Heart right ventricle (tissue), 16 donors: Measurements from ENCODE around the gene SLC26A8. TPM values are rescaled to one million over a fixed set of nuclear protein-coding genes. Genes with fewer than 3 reads are reported as not detected.

Experiments used
- ATAC-seq, 8 donors: fragments of 200-7000 bp; cut with Tn5 transposase; one replicate each; pipeline ENCODE4 v1.9.1; 2020; ENCODE audit warnings: mild to moderate bottlenecking in 8 of 8, moderate library complexity in 8 of 8, moderate number of reproducible peaks in 1 of 8
- DNase-seq, 2 donors: peaks; one replicate each; pipeline ENCODE4 v3.0.0-alpha.2; 2020
- H3K27ac ChIP-seq, 10 donors: fragments of 200-600 bp; sonication (generic) in 2 of 10; one replicate each; pipeline versions ENCODE4 v1.5.0 to v1.8.0; 2020 to 2022; ENCODE audit warnings: mild to moderate bottlenecking in 3 of 10
- H3K27me3 ChIP-seq, 7 donors: fragments of 200-600 bp; one replicate each; pipeline ENCODE4 v1.8.0; 2021 to 2022; ENCODE audit warnings: mild to moderate bottlenecking in 2 of 7
- H3K36me3 ChIP-seq, 9 donors: fragments of 200-600 bp; sonication (generic) in 1 of 9; one replicate each; pipeline versions ENCODE4 v1.5.0 to v1.8.0; 2020 to 2022; ENCODE audit warnings: mild to moderate bottlenecking in 2 of 9
- H3K4me1 ChIP-seq, 9 donors: fragments of 200-600 bp; sonication (generic) in 1 of 9; one replicate each; pipeline versions ENCODE4 v1.5.0 to v1.8.0; 2020 to 2022; ENCODE audit warnings: mild to moderate bottlenecking in 4 of 9
- H3K4me3 ChIP-seq, 10 donors: fragments of 200-600 bp; sonication (generic) in 2 of 10; one replicate each; pipeline versions ENCODE4 v1.5.0 to v1.8.0; 2020 to 2022; ENCODE audit warnings: mild to moderate bottlenecking in 7 of 10, moderate library complexity in 2 of 10
- H3K9me3 ChIP-seq, 11 donors: fragments of 200-600 bp in 10 of 11; sonication (generic) in 2 of 11; one replicate each; pipeline versions ENCODE4 v1.5.0 to v1.8.0; 2013 to 2022; ENCODE audit warnings: mild to moderate bottlenecking in 2 of 11, control low read depth in 1 of 11, moderate library complexity in 1 of 11
- WGBS, 2 donors: extraction: QIAGEN DNeasy Blood & Tissue Kit; methylation state at CpG; one replicate each; pipeline ENCODE4 v1.1.7; 2013; ENCODE audit warnings: inconsistent platforms in 1 of 2; 5-methylcytosine and 5-hydroxymethylcytosine counted together
- intact Hi-C, 10 donors: fragments of 100-400 bp; cut with DNase I; formaldehyde crosslinking; loops; one replicate each; pipeline versions ENCODE4 v1.11.1 to v1.14.2; 2022
- polyA plus RNA-seq, 2 donors: library from polyadenylated mRNA; stranded (reverse); fragments of 200-250 nt; gene quantifications; one replicate each; pipeline ENCODE4 v1.2.3, GENCODE V29; 2013
- total RNA-seq, 10 donors: library from RNA; stranded (reverse); fragmentation: NEBNext Ultra II Directional in 3 of 10; extraction: Animal tissue kit (Norgen Biotek cat#: 25700) in 3 of 10; gene quantifications; one replicate each; pipeline versions ENCODE4 v1.2.1 to v1.2.4, GENCODE V29; 2021 to 2023
- TF ChIP-seq, protein P1 (sequence below), 9 donors: fragments of 200-600 bp; sonication (generic) in 2 of 9; IDR thresholded peaks; one replicate each; pipeline versions ENCODE4 v1.5.0 to v1.8.0; 2021 to 2022; ENCODE audit warnings: antibody characterized with exemption in 9 of 9, mild to moderate bottlenecking in 5 of 9, moderate library complexity in 1 of 9
- donor health status: Arrhythmogenic right ventricular cardiomyopathy.
- donor health status: ischemic (EF 13 %, LVEDD 7.1; RV severe dilation, severe dysfunction).
- donor health status: healthy with polysubstance abuse.
- donor health status: DM: no; HTN: yes; CAD: no.
- donor health status: DM: no; HTN: no; CAD: no.
- donor health status: ischemic (EF 25% LVEDD 6.9; RV normal size, moderate dysfunction).
- donor health status: ischemic (EF 25% LVEDD 5.7; RV mildly dilated, moderate dysfunction).
- donor health status: healthy.
- donor health status: DM: yes; HTN: yes; CAD: no.
- donor health status: Ischemic cardiomyopathy.
- donor health status: ischemic (EF 35%, LVEDD 5.7; RV mildly dilated, moderate dysfunction).
- donor health status: nonischemic (EF 11% LVEDD 7.7; RV severe dilation, severe dysfunction).
- donor health status: DM: yes; HTN: yes; CAD: no.
- donor health status: PGD.
- donor health status: ischemic (EF 29% LVEDD 5.4; RV normal size, mild dysfunction).
- donor health status: nonischemic (EF 23%, LVEDD 6.1; RV moderate dilation, normal function).

SLC26A8 gene
- total and polyA plus RNA-seq, 12 donors, result 0.03 to 0.11 (median 0.10) TPM; not detected in 6

GRCh38 chr6:35895560-35895959 lies 128.9 kb downstream of the SLC26A8 start:
- Histone ChIP-seq H3K4me1 (peaks cover 0 to 4% (median 0%) of the 10 kb centered on the region in 9 donors), H3K27me3 (no peaks in the 10 kb centered on the region), H3K4me3 (no peak overlapping the region), H3K9me3 (no peaks in the 10 kb centered on the region), H3K36me3 (peaks cover 0 to 17% (median 0%) of the 10 kb centered on the region in 9 donors), H3K27ac (no peak overlapping the region)
- ATAC-seq (no peak), DNase-seq (no peak)
- intact Hi-C loops, result no loop called here
- 94 to 95% methylated on average over 3 of the region's 3 CpGs for WGBS, 2 donors
- TF ChIP-seq, protein P1, sequence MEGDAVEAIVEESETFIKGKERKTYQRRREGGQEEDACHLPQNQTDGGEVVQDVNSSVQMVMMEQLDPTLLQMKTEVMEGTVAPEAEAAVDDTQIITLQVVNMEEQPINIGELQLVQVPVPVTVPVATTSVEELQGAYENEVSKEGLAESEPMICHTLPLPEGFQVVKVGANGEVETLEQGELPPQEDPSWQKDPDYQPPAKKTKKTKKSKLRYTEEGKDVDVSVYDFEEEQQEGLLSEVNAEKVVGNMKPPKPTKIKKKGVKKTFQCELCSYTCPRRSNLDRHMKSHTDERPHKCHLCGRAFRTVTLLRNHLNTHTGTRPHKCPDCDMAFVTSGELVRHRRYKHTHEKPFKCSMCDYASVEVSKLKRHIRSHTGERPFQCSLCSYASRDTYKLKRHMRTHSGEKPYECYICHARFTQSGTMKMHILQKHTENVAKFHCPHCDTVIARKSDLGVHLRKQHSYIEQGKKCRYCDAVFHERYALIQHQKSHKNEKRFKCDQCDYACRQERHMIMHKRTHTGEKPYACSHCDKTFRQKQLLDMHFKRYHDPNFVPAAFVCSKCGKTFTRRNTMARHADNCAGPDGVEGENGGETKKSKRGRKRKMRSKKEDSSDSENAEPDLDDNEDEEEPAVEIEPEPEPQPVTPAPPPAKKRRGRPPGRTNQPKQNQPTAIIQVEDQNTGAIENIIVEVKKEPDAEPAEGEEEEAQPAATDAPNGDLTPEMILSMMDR (IDR thresholded peaks at IDR 0.05), result no peak

GRCh38 chr6:35894776-35895175 lies 129.7 kb downstream of the SLC26A8 start:
- ATAC-seq, result no peak
- H3K36me3 ChIP-seq, result peaks cover 0 to 25% (median 0%) of the 10 kb centered on the region in 9 donors
- H3K4me1 ChIP-seq, result peaks cover 0 to 4% (median 0%) of the 10 kb centered on the region in 9 donors
- intact Hi-C loops, result no loop called here
- 80 to 82% methylated on average over 2 of the region's 2 CpGs for WGBS, 2 donors
- H3K27ac ChIP-seq, result no peak overlapping the region
- TF ChIP-seq, protein P1 (IDR thresholded peaks at IDR 0.05), result no peak
- DNase-seq, result no peak
- H3K9me3 ChIP-seq, result no peaks in the 10 kb centered on the region
- no peak overlapping the region for H3K4me3 ChIP-seq
- no peaks in the 10 kb centered on the region for H3K27me3 ChIP-seq

Other genes with a start within 250 kb of the SLC26A8 start
- not detected for gene CLPSL2, start 248.0 kb downstream of the SLC26A8 start, total RNA-seq
- not detected for gene CLPSL2, start 248.0 kb downstream of the SLC26A8 start, polyA plus RNA-seq
- gene CLPSL1, start 243.6 kb downstream of the SLC26A8 start, total RNA-seq, result not detected
- gene CLPSL1, start 243.6 kb downstream of the SLC26A8 start, polyA plus RNA-seq, result not detected
- gene CLPS, start 227.3 kb downstream of the SLC26A8 start, total RNA-seq, result 1 to 10 TPM in 7 of 10 donors, not detected in 3; 1.9 to 4.2 (median 3.3) TPM
- under 1 TPM in 1 of 2 donors, not detected in 1; 0.81 TPM for gene CLPS, start 227.3 kb downstream of the SLC26A8 start, polyA plus RNA-seq
- gene LHFPL5, start 219.3 kb downstream of the SLC26A8 start, total RNA-seq, result not detected
- not detected for gene LHFPL5, start 219.3 kb downstream of the SLC26A8 start, polyA plus RNA-seq
- gene SRPK1, start 103.5 kb downstream of the SLC26A8 start, total RNA-seq, result 10 to 100 TPM; 13.8 to 25.6 (median 17.8) TPM
- 1 to 10 TPM; 6.0 to 6.6 TPM for gene SRPK1, start 103.5 kb downstream of the SLC26A8 start, polyA plus RNA-seq
- gene MAPK14, start 3.2 kb upstream of the SLC26A8 start, total RNA-seq, result 10 to 100 TPM; 25.0 to 38.1 (median 29.4) TPM
- 10 to 100 TPM in 1 of 2 donors, 1 to 10 TPM in 1; 9.2 to 18.2 TPM for gene MAPK14, start 3.2 kb upstream of the SLC26A8 start, polyA plus RNA-seq
- 1 to 10 TPM in 4 of 10 donors, under 1 TPM in 6; 0.11 to 5.0 (median 0.69) TPM for gene MAPK13, start 105.9 kb upstream of the SLC26A8 start, total RNA-seq
- gene MAPK13, start 105.9 kb upstream of the SLC26A8 start, polyA plus RNA-seq, result 1 to 10 TPM in 1 of 2 donors, under 1 TPM in 1; 0.95 to 1.3 TPM
- 10 to 100 TPM; 14.1 to 20.5 (median 16.2) TPM for gene BRPF3, start 172.1 kb upstream of the SLC26A8 start, total RNA-seq
- gene BRPF3, start 172.1 kb upstream of the SLC26A8 start, polyA plus RNA-seq, result 1 to 10 TPM; 6.3 to 8.5 TPM
- under 1 TPM in 2 of 10 donors, not detected in 8; 0.21 to 0.28 TPM for gene PNPLA1, start 245.4 kb upstream of the SLC26A8 start, total RNA-seq
- not detected for gene PNPLA1, start 245.4 kb upstream of the SLC26A8 start, polyA plus RNA-seq